ENCODE results near the gene C8G.

DNA sequence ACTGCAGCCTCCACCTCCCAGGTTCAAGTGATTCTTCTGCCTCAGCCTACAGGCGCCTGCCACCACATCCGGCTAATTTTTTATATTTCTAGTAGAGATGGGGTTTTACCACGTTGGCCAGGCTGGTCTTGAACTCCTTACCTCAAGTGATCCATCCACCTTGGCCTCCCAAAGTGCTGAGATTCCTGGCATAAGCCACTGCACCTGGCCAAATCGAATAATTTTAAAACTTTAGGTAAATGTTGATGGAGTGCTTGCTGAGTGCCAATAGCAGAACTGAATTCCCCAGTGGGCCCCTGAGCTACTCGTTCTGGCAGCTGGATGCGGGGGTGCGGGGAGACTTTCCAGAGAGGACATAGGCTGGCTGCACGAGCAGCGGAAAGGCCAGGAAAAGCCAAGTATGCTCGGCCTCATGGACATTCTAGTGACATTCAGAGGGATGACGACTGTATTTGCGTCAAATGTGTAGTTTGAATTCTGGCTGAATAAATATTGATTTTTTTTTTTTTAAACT is 41.9 kb upstream of the C8G start:
- TF ChIP-seq MAZ (IDR thresholded peaks at IDR 0.05; ENCODE audit: borderline replicate concordance, low read depth, low read length) = no peak
- TF ChIP-seq, protein P1, sequence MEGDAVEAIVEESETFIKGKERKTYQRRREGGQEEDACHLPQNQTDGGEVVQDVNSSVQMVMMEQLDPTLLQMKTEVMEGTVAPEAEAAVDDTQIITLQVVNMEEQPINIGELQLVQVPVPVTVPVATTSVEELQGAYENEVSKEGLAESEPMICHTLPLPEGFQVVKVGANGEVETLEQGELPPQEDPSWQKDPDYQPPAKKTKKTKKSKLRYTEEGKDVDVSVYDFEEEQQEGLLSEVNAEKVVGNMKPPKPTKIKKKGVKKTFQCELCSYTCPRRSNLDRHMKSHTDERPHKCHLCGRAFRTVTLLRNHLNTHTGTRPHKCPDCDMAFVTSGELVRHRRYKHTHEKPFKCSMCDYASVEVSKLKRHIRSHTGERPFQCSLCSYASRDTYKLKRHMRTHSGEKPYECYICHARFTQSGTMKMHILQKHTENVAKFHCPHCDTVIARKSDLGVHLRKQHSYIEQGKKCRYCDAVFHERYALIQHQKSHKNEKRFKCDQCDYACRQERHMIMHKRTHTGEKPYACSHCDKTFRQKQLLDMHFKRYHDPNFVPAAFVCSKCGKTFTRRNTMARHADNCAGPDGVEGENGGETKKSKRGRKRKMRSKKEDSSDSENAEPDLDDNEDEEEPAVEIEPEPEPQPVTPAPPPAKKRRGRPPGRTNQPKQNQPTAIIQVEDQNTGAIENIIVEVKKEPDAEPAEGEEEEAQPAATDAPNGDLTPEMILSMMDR (conservative IDR thresholded peaks at IDR 0.05; ENCODE audit: low read depth, low read length) = no peak
- no peak for TF ChIP-seq RFX5 (IDR thresholded peaks at IDR 0.05; ENCODE audit: low read depth, low read length)
- no peak for TF ChIP-seq POLR2A (IDR thresholded peaks at IDR 0.05; ENCODE audit: low read depth, low read length)
- no peak for TF ChIP-seq CEBPB (IDR thresholded peaks at IDR 0.05; ENCODE audit: low read depth, low read length)
- no peak for TF ChIP-seq MAFK (IDR thresholded peaks at IDR 0.05; ENCODE audit: low read depth, low read length)
- no peak for TF ChIP-seq RAD21 (IDR thresholded peaks at IDR 0.05; ENCODE audit: low read length)
- no peak for TF ChIP-seq BHLHE40 (IDR thresholded peaks at IDR 0.05; ENCODE audit: low read depth, low read length)
- TF ChIP-seq FOS (IDR thresholded peaks at IDR 0.05; ENCODE audit: low read depth, low read length) = no peak
- TF ChIP-seq USF2 (IDR thresholded peaks at IDR 0.05; ENCODE audit: low read depth, low read length) = no peak
- no peak for TF ChIP-seq NFE2L2 (IDR thresholded peaks at IDR 0.05; ENCODE audit: low read depth, low read length)

Data from IMR-90 (cell line).